ENCODE data around the gene FUZ.

- no peak for TF ChIP-seq POLR2A (IDR thresholded peaks at IDR 0.05)
- no peak for TF ChIP-seq CTCF (IDR thresholded peaks at IDR 0.05)
Measured at GRCh38 chr19:49839713-49840112, 26.6 kb upstream of the FUZ start.
